Measurements from ENCODE around the gene KLF7.

KLF7 gene

DNA sequence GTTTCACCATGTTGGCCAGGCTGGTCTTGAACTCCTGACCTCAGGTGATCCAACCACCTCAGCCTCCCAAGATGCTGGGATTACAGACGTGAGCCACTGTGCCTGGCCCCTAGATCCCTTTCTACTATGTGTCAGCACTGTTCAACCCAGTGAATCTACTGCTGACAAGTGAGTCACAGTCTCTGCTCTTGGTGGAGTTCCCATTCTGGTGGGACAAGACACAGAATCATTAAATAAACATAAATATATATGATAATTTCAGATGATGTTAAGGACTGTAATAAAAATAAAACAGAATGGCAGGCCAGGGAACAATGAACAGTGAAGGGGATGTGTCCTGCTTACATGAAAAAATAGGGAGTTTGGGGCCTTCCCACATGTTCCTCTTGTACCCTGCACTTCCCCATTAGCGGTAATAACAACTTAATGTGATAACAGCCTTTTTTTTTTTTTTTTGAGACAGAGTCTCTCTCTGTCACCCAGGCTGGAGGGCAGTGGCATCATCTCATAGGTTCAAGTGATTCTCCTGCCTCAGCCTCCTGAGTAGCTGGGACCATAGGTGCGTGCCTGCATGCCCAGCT lies 114.3 kb downstream of the KLF7 start:
- Histone ChIP-seq H3K27me3 (ENCODE audit: control insufficient read depth, low read length) (no peaks in the 10 kb centered on the region), H4K20me1 (ENCODE audit: control insufficient read depth, insufficient read depth, low read depth, low read length) (no peaks in the 10 kb centered on the region), H3K9me2 (replicated peaks; ENCODE audit: control insufficient read depth, low read length) (no peaks in the 10 kb centered on the region), H3K4me3 (ENCODE audit: low read length) (no peak overlapping the region), H3F3A (ENCODE audit: control insufficient read depth, insufficient read depth) (no peaks in the 10 kb centered on the region), H3K4me1 (ENCODE audit: control insufficient read depth, low read length) (no peaks in the 10 kb centered on the region), H3K27ac (ENCODE audit: low read depth, low read length) (no peak overlapping the region), H3K79me2 (ENCODE audit: control insufficient read depth, low read length) (no peaks in the 10 kb centered on the region), H3K4me2 (ENCODE audit: low read length) (no peak overlapping the region), H3K36me3 (ENCODE audit: control insufficient read depth, low read length) (no peaks in the 10 kb centered on the region), H3K9me3 (ENCODE audit: control insufficient read depth, insufficient read depth, low read length) (no peaks in the 10 kb centered on the region)
- no peak for TF ChIP-seq EZH2phosphoT487 (IDR thresholded peaks at IDR 0.05; ENCODE audit: borderline replicate concordance, low read length)
- TF ChIP-seq, protein P1, sequence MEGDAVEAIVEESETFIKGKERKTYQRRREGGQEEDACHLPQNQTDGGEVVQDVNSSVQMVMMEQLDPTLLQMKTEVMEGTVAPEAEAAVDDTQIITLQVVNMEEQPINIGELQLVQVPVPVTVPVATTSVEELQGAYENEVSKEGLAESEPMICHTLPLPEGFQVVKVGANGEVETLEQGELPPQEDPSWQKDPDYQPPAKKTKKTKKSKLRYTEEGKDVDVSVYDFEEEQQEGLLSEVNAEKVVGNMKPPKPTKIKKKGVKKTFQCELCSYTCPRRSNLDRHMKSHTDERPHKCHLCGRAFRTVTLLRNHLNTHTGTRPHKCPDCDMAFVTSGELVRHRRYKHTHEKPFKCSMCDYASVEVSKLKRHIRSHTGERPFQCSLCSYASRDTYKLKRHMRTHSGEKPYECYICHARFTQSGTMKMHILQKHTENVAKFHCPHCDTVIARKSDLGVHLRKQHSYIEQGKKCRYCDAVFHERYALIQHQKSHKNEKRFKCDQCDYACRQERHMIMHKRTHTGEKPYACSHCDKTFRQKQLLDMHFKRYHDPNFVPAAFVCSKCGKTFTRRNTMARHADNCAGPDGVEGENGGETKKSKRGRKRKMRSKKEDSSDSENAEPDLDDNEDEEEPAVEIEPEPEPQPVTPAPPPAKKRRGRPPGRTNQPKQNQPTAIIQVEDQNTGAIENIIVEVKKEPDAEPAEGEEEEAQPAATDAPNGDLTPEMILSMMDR (IDR thresholded peaks at IDR 0.05; ENCODE audit: low read depth, low read length, poor library complexity, severe bottlenecking) = no peak

- H3K27ac ChIP-seq (ENCODE audit: low read depth, low read length) = no peak overlapping the region
- H3K9me2 ChIP-seq (replicated peaks; ENCODE audit: control insufficient read depth, low read length) = no peaks in the 10 kb centered on the region
- no peaks in the 10 kb centered on the region for H3K36me3 ChIP-seq (ENCODE audit: control insufficient read depth, low read length)
- no peaks in the 10 kb centered on the region for H3K79me2 ChIP-seq (ENCODE audit: control insufficient read depth, low read length)
- H3K4me2 ChIP-seq (ENCODE audit: low read length) = no peak overlapping the region
- no peaks in the 10 kb centered on the region for H3K27me3 ChIP-seq (ENCODE audit: control insufficient read depth, low read length)
- H3K9me3 ChIP-seq (ENCODE audit: control insufficient read depth, insufficient read depth, low read length) = no peaks in the 10 kb centered on the region
- H3K4me3 ChIP-seq (ENCODE audit: low read length) = no peak overlapping the region
- H4K20me1 ChIP-seq (ENCODE audit: control insufficient read depth, insufficient read depth, low read depth, low read length) = no peaks in the 10 kb centered on the region
- no peaks in the 10 kb centered on the region for H3F3A ChIP-seq (ENCODE audit: control insufficient read depth, insufficient read depth)
- TF ChIP-seq EZH2phosphoT487 (IDR thresholded peaks at IDR 0.05; ENCODE audit: borderline replicate concordance, low read length) = no peak
- TF ChIP-seq, protein P1 (IDR thresholded peaks at IDR 0.05; ENCODE audit: low read depth, low read length, poor library complexity, severe bottlenecking) = no peak
- H3K4me1 ChIP-seq (ENCODE audit: control insufficient read depth, low read length) = no peaks in the 10 kb centered on the region
Measured at GRCh38 chr2:207049122-207049521, 116.6 kb downstream of the KLF7 start.

DNA sequence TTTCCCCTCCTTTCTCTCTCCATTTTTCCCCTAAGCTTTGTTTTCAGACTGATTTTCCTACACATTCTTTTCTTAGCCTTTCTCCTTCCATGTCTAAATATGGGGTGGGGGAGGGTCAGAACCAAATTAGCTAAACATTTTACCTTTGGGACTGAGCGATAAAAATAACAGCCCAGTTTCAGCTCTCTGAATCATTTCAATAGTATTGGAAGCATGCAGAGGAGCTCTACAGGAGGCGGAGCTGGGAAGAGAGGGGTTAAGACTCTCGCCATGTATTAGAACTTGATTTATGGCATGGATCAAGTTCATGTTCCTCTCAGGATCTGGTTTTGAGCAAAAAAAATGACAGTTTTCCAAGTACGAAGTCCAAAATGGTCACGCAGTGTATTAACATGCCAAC lies 117.3 kb downstream of the KLF7 start:
- no peak overlapping the region for H3K27ac ChIP-seq (ENCODE audit: low read depth, low read length)
- H3K79me2 ChIP-seq (ENCODE audit: control insufficient read depth, low read length) = no peaks in the 10 kb centered on the region
- H4K20me1 ChIP-seq (ENCODE audit: control insufficient read depth, insufficient read depth, low read depth, low read length) = no peaks in the 10 kb centered on the region
- H3K27me3 ChIP-seq (ENCODE audit: control insufficient read depth, low read length) = no peaks in the 10 kb centered on the region
- H3K4me3 ChIP-seq (ENCODE audit: low read length) = no peak overlapping the region
- no peak overlapping the region for H3K4me2 ChIP-seq (ENCODE audit: low read length)
- no peaks in the 10 kb centered on the region for H3K9me2 ChIP-seq (replicated peaks; ENCODE audit: control insufficient read depth, low read length)
- no peaks in the 10 kb centered on the region for H3K36me3 ChIP-seq (ENCODE audit: control insufficient read depth, low read length)
- H3K4me1 ChIP-seq (ENCODE audit: control insufficient read depth, low read length) = no peaks in the 10 kb centered on the region
- no peak for TF ChIP-seq EZH2phosphoT487 (IDR thresholded peaks at IDR 0.05; ENCODE audit: borderline replicate concordance, low read length)
- TF ChIP-seq, protein P1 (IDR thresholded peaks at IDR 0.05; ENCODE audit: low read depth, low read length, poor library complexity, severe bottlenecking) = no peak
- H3K9me3 ChIP-seq (ENCODE audit: control insufficient read depth, insufficient read depth, low read length) = no peaks in the 10 kb centered on the region
- no peaks in the 10 kb centered on the region for H3F3A ChIP-seq (ENCODE audit: control insufficient read depth, insufficient read depth)

Data from DOHH2 (cell line).